T-helper 2 cell (primary cell): ENCODE results near the gene GLT8D2.

Experiments used
- DNase-seq, 5 experiments: peaks; one replicate each; pipeline versions ENCODE4 v3.0.0 to v3.0.0-alpha.2; 2012 to 2022

The GLT8D2 gene

GRCh38 chr12:103998976-103999375 is 51.0 kb downstream of the GLT8D2 start:
- DNase-seq = no peak

DNA sequence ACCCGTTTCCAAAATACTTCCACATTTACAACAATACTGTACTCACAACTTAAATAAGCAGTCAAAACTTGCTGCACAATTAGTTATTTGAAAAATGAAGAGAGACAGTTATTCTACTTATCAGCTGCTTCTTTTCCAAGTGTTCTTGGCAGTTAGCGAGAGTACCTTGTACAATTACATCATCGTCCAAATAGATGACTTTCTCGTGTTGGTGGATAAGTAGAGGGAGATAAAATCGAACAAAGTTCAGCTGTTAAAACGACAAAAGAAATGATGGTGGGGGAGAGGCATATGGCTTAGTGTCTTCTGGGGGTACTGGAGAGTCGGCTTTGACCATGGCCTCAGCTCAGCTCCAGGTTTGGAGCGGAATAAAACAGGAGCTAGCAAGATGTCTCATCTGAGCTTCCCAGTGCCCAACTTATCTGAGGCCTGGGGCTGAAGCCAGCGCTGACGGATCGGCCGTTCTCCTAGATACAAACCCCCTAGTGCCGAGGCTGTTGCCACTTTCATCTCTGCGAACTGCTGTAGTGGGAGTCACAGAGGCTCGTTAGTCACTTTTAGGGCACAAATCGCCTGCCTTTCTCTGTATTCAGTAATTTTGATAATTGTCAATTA is 52.6 kb downstream of the GLT8D2 start:
- DNase-seq = no peak

DNA sequence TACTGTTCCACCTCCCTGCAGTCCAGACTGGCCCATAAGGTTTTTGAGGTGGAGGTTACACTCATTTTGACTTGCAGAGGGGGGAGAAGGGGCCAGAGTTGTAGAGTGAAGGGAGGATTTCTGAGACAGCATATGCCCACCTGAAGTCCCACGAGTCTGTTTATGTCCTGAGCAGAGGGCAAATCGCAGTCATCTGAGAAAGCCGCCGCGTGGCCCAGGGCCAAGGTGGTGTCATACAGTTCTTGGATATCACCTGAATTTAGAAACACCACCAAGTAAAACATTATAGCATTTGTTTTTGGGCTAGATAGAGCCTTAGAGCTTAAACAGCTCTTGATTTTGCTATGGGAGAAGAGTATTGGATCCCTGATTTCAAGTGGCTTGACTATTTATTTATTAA is 53.4 kb downstream of the GLT8D2 start:
- no peak for DNase-seq

DNA sequence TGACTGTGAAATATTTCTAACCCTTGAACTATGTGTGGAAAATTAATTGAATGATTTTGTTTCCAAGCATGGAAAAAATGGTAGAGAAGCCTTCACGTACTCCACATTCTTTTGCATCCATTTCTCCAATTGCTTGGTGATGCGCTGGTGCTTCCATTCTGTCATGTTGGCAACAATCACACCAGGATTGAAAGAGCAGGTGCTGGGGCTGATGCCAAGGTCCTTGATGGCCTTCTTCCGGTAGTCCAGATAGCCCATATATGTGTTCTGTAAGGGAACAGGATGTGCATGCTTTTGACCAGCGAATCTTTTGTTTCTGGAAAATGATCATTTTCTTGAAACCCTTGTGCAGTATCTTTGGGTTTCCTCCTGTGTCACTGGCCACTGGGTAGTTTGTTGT is 55.8 kb downstream of the GLT8D2 start:
- DNase-seq = no peak

DNA sequence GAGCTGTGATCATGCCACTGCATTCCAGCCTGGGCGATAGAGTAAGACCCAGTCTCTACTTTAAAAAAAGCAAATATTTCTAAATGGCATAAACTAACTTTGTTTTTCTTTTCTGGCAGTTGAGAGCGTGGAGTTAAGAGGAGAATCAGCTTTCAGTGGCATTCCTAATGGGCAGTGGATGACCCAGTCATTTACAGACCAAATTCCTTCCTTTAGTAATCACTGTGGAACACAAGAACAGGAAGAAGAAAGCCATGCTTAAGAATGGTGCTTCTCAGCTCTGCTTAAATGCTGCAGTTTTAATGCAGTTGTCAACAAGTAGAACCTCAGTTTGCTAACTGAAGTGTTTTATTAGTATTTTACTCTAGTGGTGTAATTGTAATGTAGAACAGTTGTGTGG is 63.2 kb downstream of the GLT8D2 start:
- DNase-seq = no peak

- no peak for DNase-seq
Measured at GRCh38 chr12:103978384-103978982, 71.5 kb downstream of the GLT8D2 start.

GRCh38 chr12:103975368-103975767 is 74.6 kb downstream of the GLT8D2 start:
- no peak for DNase-seq

DNA sequence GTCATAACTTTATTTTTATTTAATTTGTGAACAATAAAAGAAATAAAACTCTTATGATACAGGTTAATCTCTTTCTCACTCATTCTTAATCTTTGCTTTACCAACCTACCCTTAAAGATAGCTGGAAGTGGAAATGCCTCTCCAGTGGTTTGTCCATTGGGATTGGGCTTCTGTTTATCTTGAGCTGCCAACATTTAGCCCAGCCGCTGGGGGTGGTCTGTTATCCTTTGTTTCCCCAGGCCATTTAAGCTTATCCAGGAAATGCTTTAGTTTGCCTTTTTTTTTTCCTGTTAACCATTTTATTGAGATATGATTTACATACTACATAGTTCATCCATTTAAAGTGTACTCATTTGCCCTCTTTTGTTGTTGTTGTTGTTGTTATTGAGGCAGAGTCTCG is 76.1 kb downstream of the GLT8D2 start:
- no peak for DNase-seq

GRCh38 chr12:103969391-103969790 is 80.6 kb downstream of the GLT8D2 start:
- no peak for DNase-seq

DNA sequence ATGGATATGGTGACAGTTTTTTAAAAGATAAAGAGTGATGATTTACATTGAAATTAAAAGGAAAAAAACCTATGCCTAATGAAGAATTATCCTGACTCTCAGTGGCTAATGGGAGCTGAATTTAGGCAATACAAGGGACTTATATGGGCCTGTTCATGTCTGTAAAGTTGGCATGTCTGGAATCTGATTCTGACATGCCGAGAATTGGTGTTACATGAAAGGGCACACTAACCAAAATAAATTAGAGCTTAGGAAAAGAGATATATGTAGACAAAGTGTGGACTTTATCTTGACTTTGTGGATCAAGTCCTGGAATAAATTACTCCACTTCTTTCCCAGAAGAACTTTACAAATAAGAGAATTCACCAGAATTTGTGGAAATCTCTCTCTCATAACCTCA is 83.3 kb downstream of the GLT8D2 start:
- DNase-seq = no peak

DNA sequence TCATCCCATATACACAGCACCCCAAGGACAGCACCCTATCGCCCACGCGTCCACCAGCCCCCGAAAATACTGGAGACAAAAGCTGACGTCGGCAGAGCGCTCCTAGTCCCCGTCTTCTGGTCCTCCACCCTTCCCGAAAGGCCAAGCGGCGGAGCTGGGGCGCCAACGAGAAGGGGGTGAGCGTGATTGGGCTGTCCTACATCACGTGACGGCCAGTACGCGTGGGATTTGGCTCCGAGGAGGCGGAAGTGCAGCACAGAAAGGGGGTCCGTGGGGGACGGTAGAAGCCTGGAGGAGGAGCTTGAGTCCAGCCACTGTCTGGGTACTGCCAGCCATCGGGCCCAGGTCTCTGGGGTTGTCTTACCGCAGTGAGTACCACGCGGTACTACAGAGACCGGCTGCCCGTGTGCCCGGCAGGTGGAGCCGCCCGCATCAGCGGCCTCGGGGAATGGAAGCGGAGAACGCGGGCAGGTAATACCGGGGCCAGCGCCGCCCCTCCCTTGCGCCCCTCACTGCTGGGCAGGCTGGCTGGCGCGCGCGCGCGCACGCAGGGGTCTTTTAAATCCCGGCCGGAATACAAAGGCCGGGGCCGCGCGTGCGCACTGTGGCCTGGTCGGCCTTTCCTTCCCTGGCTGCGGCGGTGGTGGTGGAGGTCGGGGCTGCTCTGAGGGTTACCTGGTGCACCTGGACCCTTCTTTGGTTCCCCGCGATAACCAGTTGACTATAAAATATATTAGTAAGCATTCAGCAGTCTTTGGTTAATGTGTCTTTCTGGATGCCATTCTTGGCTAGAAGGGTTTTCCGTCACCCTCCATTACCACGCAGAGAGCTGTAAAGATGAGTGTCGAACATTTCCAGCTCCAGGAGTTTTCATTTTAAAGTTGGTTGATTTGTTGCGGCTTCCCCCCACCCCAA is 84.1 kb downstream of the GLT8D2 start, which contains the start of gene TDG:
Gene TDG (plus strand): TSS at position 283 of the 915 bp plus-strand sequence. CDS start 166 bp downstream, at position 449.
- DNase-seq = peak; percentile 89 to 99 (median 96)

DNA sequence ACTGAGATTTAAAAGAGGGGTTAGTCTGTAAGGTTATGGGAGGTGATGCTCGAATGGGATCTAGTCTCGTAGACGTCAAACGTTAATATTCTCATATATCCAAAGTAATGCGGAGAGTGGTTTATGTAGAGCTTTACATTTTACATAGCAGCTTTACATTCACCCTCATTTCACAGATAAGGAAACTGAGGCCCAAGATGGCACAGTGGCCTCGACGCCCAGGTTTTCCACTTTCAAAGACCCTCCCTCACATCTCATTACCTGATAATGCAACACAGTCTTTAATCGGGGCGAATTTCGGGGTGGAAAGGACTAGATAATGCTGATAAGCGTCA is 84.8 kb downstream of the GLT8D2 start:
- DNase-seq = no peak

DNA sequence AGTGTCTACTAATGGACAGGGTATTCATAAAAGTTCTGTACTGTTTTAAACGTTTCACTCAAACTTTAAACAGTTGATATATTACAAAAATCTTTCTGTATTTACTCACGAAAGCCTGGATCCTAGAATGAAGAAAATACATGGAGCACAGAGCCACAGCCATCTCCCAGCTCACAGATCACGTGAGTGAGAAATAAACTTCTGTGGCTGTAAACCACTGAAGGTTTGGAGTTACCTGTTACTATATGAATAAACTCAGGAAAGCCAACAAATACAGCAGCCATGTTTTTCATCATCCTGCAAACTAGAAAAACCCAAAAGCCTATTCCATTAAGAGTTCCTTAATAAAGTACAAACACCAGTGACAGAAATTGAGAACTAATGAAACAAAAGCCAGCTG is 85.2 kb downstream of the GLT8D2 start:
- DNase-seq = peak in 1 of 5 experiments; percentile 29

DNA sequence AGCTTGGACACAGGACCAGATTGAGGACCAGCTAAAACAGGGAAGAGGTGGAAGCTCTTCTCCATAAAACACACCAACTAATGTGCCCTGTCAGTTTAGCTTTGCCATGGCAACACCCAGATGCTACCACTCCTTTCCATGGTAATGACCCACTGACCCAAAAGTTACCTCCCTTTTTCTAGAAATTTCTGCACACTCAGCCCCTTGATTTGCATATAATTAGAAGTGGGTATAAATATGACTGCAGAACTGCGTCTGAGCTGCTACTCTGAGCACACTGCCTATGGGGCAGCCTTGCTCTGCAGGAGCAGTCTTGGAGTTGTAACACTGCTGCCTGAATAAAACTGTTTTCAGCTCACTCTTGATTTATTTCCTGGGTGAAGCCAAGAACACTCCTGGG is 87.5 kb downstream of the GLT8D2 start:
- no peak for DNase-seq

GRCh38 chr12:103960616-103961227 is 89.3 kb downstream of the GLT8D2 start:
- DNase-seq = peak in 1 of 5 experiments; percentile 14

DNA sequence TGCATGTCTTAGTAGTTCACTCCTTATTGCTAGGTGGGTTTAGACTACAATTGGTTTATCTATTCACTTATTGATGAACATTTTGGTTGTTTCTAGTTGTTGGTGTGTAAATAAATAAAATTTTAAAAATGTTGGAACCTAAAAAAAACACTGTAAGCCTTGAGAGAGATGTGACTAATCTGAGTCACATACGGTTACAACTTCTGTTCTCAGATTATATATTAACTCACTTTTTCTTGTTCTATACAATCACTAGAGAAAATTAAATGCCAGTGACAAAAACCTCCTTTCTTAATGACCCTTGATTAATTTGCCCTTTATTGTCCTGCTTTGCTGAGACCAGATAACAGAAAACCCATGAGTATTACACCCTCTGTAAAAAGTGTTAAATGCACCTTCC is 91.4 kb downstream of the GLT8D2 start:
- no peak for DNase-seq

DNA sequence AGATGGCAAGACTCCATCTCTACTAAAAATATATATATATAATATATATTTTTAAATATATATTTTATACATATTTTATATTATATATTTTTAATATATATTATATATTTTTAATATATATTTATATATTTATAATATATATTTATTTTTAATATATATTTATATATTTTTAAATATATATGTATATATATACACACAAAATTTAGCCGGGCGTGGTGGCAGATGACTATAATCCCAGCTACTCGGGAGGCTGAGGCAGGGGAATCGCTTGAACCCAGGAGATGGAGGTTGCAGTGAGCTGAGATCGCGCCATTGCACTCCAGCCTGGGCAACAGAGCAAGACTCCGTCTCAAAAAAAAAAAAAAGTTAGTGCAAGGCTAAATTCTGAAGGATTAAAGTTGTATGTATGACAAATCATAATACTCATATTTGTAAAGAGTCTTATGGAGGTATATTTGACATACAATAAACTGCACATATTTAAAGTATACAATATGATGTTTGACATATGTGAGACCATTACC is 92.1 kb downstream of the GLT8D2 start:
- DNase-seq = no peak

- no peak for DNase-seq
Measured at GRCh38 chr12:103956509-103957027, 93.4 kb downstream of the GLT8D2 start.

DNA sequence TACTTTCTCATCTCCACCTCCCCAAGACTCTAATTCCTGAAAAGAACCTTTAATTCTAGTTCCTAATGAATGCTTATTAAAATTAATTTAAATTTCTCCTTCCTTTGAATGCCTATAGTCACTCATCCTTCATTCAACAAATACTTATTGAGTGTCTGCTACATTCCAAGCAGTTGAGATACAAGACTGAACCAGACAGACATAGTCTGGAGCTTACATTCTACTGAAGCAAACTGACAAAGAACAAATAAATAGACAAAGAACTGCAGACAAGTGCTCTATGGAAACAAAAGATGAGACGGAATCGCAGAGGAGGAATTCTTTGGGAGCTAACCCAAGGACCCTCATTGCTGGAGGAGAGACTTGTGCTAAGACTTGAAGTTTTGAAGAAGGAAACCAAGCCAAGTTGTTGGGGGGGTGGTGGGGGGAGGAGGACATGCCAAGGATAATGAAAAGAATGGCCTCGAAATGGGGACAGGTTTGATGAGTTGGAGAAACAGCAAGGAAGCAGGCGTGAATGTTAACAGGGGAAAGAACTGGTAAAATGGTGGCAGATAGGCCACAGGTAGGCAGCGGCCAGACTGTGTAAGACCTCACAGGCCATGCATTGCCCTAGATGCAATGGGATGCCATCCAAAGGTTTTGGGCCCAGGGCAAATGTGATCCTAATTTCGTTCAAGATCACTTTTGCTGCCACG is 94.0 kb downstream of the GLT8D2 start:
- no peak for DNase-seq

GRCh38 chr12:103952497-103952896 is 97.5 kb downstream of the GLT8D2 start:
- DNase-seq = peak in 1 of 5 experiments; percentile 67

DNA sequence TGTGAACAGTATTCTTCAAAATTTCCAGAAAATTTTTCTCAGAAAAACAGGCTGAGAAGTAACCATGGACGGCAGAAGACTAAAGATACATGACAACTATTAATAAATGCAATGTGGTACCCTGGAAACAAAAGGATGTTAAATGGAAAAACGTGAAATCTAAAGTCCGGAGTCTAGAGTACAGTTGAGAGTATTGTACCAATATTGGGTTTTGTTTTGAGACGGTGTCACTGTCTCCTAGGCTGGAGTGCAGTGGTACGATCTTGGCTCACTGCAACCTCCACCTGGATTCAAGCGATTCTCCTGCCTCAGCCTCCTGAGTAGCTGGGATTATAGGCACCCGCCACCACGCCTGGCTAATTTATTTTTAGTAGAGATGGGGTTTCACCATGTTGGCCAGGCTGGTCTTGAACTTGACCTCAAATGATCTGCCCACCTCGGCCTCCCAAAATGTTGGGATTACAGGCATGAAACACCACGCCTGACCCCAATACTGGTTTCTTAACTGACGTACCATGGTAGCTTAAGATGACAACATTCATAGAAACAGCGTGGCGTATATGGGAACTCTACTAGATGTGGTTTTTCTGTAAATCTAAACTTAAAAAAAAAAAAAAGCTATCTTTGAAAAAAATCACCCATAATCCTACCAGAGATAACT is 101.1 kb downstream of the GLT8D2 start:
- peak in 1 of 5 experiments; percentile 18 for DNase-seq
